Measurements from ENCODE around the gene PIGC. TPM values are rescaled to one million over a fixed set of nuclear protein-coding genes. Genes with fewer than 3 reads are reported as not detected.

The PIGC gene
- total RNA-seq, 1 donor = 22.4 TPM

GRCh38 chr1:172452536-172453152 lies 8.8 kb upstream of the PIGC start:
- H3K9me3 ChIP-seq (ENCODE audit: low read depth, low read length) = no peaks in the 10 kb centered on the region
- H2AFZ ChIP-seq (ENCODE audit: low read length) = no peak overlapping the region

GRCh38 chr1:172451002-172451443 lies 7.2 kb upstream of the PIGC start:
- no peaks in the 10 kb centered on the region for H3K27me3 ChIP-seq (ENCODE audit: insufficient read depth, low read length)
- DNase-seq (ENCODE audit: insufficient read length, low spot score, missing footprints) = no peak
- no peaks in the 10 kb centered on the region for H3K9me3 ChIP-seq (ENCODE audit: low read depth, low read length)
- no peaks in the 10 kb centered on the region for H4K20me1 ChIP-seq (ENCODE audit: insufficient read depth, low read length)
- H3K4me3 ChIP-seq (ENCODE audit: insufficient read depth, low read length) = no peak overlapping the region
- H3K4me1 ChIP-seq (ENCODE audit: insufficient read depth, low read length) = peaks cover 13% of the 10 kb centered on the region
- no peak for TF ChIP-seq CTCF (IDR thresholded peaks at IDR 0.05; ENCODE audit: extremely low read depth, low read depth, low read length)
- H2AFZ ChIP-seq (ENCODE audit: low read length) = no peak overlapping the region
- H3K27ac ChIP-seq (ENCODE audit: low read depth, low read length) = no peak overlapping the region
- no peaks in the 10 kb centered on the region for H3K36me3 ChIP-seq (ENCODE audit: insufficient read depth, low read length)
- H3K79me2 ChIP-seq (ENCODE audit: insufficient read depth, low read length) = no peaks in the 10 kb centered on the region
- H3K4me2 ChIP-seq (ENCODE audit: insufficient read depth, low read length) = no peak overlapping the region

More at GRCh38 chr1:172452536-172453152, 8.8 kb upstream of the PIGC start:
- H3K27me3 ChIP-seq (ENCODE audit: insufficient read depth, low read length) = peaks cover under 1% of the 10 kb centered on the region
- TF ChIP-seq CTCF (IDR thresholded peaks at IDR 0.05; ENCODE audit: extremely low read depth, low read depth, low read length) = no peak
- DNase-seq (ENCODE audit: insufficient read length, low spot score, missing footprints) = no peak
- no peak overlapping the region for H3K4me2 ChIP-seq (ENCODE audit: insufficient read depth, low read length)
- H3K4me1 ChIP-seq (ENCODE audit: insufficient read depth, low read length) = peaks cover 13% of the 10 kb centered on the region
- no peak overlapping the region for H3K27ac ChIP-seq (ENCODE audit: low read depth, low read length)
- H3K4me3 ChIP-seq (ENCODE audit: insufficient read depth, low read length) = no peak overlapping the region
- no peaks in the 10 kb centered on the region for H3K36me3 ChIP-seq (ENCODE audit: insufficient read depth, low read length)
- no peaks in the 10 kb centered on the region for H3K79me2 ChIP-seq (ENCODE audit: insufficient read depth, low read length)
- H4K20me1 ChIP-seq (ENCODE audit: insufficient read depth, low read length) = no peaks in the 10 kb centered on the region

- Histone ChIP-seq H2AFZ (ENCODE audit: low read length) (peak overlapping the region; percentile 78), H3K4me1 (ENCODE audit: insufficient read depth, low read length) (peaks cover 13% of the 10 kb centered on the region)
- no peak for DNase-seq (ENCODE audit: insufficient read length, low spot score, missing footprints)
Measured at GRCh38 chr1:172450524-172450885, 6.6 kb upstream of the PIGC start.

More at GRCh38 chr1:172450524-172450885, 6.6 kb upstream of the PIGC start:
- Histone ChIP-seq H3K27me3 (ENCODE audit: insufficient read depth, low read length) (no peaks in the 10 kb centered on the region), H3K27ac (ENCODE audit: low read depth, low read length) (no peak overlapping the region), H3K4me2 (ENCODE audit: insufficient read depth, low read length) (peak overlapping the region; percentile 59), H3K4me3 (ENCODE audit: insufficient read depth, low read length) (no peak overlapping the region), H3K79me2 (ENCODE audit: insufficient read depth, low read length) (no peaks in the 10 kb centered on the region), H3K9me3 (ENCODE audit: low read depth, low read length) (no peaks in the 10 kb centered on the region), H3K36me3 (ENCODE audit: insufficient read depth, low read length) (no peaks in the 10 kb centered on the region), H4K20me1 (ENCODE audit: insufficient read depth, low read length) (no peaks in the 10 kb centered on the region)
- no peak for TF ChIP-seq CTCF (IDR thresholded peaks at IDR 0.05; ENCODE audit: extremely low read depth, low read depth, low read length)
